B cell (primary cell): ENCODE measurements around the gene GRK5. TPM values are rescaled to one million over a fixed set of nuclear protein-coding genes. Genes with fewer than 3 reads are reported as not detected.

Source experiments
- ATAC-seq: fragments of 200-7000 bp; cut with Tn5 transposase; one replicate; pipeline ENCODE4 v1.10.0; 2021; ENCODE audit warnings: low read depth, mild to moderate bottlenecking, moderate number of reproducible peaks, moderate library complexity
- CTCF ChIA-PET: fragments of 350-600 bp; sonication (Branson Sonifier 250); formaldehyde crosslinking; loops from one replicate; lab custom pipeline; 2021; ENCODE audit warnings: antibody characterized with exemption, inconsistent platforms; lab: Charles Lee
- POLR2A ChIA-PET: fragments of 350-600 bp; sonication (Branson Sonifier 250); formaldehyde crosslinking; loops from one replicate; lab custom pipeline; 2021; ENCODE audit warnings: antibody characterized with exemption; lab: Charles Lee
- DNase-seq: peaks from one replicate; pipeline ENCODE4 v3.0.0; 2013
- H2AFZ ChIP-seq: 2 replicates; pipeline ENCODE4 v1.6.1; 2012; ENCODE audit warnings: mild to moderate bottlenecking, low read depth, low read length; ENCODE audit not compliant: insufficient read depth, poor library complexity, severe bottlenecking
- H3K27ac ChIP-seq, 2 donors: 1 replicate in 1 of 2; 2 replicates in 1 of 2; pipeline ENCODE4 v1.5.1; 2012 to 2013; ENCODE audit warnings: low read length in 2 of 2, mild to moderate bottlenecking in 2 of 2, moderate library complexity in 1 of 2
- H3K27me3 ChIP-seq, 4 experiments: fragments of 200-600 bp in 1 of 4; sonication (generic) in 1 of 4; replicated peaks in 1 of 4; 1 replicate in 2 of 4; 2 replicates in 2 of 4; pipeline versions ENCODE4 v1.6.1 to v1.7.0; 2013 to 2016; ENCODE audit warnings: low read length in 3 of 4, mild to moderate bottlenecking in 2 of 4, mixed read lengths in 1 of 4, moderate library complexity in 1 of 4; ENCODE audit not compliant: insufficient read depth in 4 of 4, control insufficient read depth in 3 of 4; ENCODE audit errors: control extremely low read depth in 1 of 4
- H3K36me3 ChIP-seq, 2 experiments: replicated peaks in 1 of 2; 1 replicate in 1 of 2; 2 replicates in 1 of 2; pipeline versions ENCODE4 v1.6.1 to v1.7.1; 2013; ENCODE audit warnings: low read length in 1 of 2; ENCODE audit not compliant: insufficient read depth in 2 of 2, control insufficient read depth in 1 of 2; ENCODE audit errors: control extremely low read depth in 1 of 2, extremely low read depth in 1 of 2
- H3K4me1 ChIP-seq, 2 donors: fragments of 200-600 bp in 1 of 2; sonication (generic) in 1 of 2; 1 replicate in 1 of 2; 2 replicates in 1 of 2; pipeline versions ENCODE4 v1.5.1 to v1.6.1; 2013 to 2017; ENCODE audit warnings: low read length in 2 of 2; ENCODE audit not compliant: control insufficient read depth in 2 of 2, insufficient read depth in 2 of 2
- H3K4me2 ChIP-seq: replicated peaks from 2 replicates; pipeline ENCODE3; 2012; ENCODE audit warnings: mild to moderate bottlenecking, low read depth, low read length; ENCODE audit not compliant: poor library complexity, severe bottlenecking
- H3K4me3 ChIP-seq, 5 experiments: fragments of 200-600 bp in 1 of 5; sonication (generic) in 1 of 5; 1 replicate in 3 of 5; 2 replicates in 2 of 5; pipeline versions ENCODE4 v1.5.1 to v1.7.0; 2011 to 2016; ENCODE audit warnings: low read length in 4 of 5, mild to moderate bottlenecking in 4 of 5, low read depth in 2 of 5, control low read depth in 1 of 5, moderate library complexity in 1 of 5; ENCODE audit not compliant: insufficient read depth in 1 of 5; ENCODE audit errors: control extremely low read depth in 1 of 5, extremely low read depth in 1 of 5
- H3K79me2 ChIP-seq: fragments of 200-600 bp; sonication (generic); one replicate; pipeline ENCODE4 v1.6.0; 2016; ENCODE audit warnings: low read length; ENCODE audit not compliant: control insufficient read depth, insufficient read depth
- H3K9ac ChIP-seq: fragments of 200-600 bp; sonication (generic); 2 replicates; pipeline ENCODE4 v1.6.1; 2017; ENCODE audit warnings: mild to moderate bottlenecking, low read length, moderate library complexity
- H3K9me3 ChIP-seq, 3 donors: one replicate each; pipeline versions ENCODE4 v1.6.1 to v1.7.1; 2013; ENCODE audit warnings: low read length in 2 of 3; ENCODE audit not compliant: control insufficient read depth in 2 of 3, insufficient read depth in 1 of 3; ENCODE audit errors: control extremely low read depth in 1 of 3
- H4K20me1 ChIP-seq: 2 replicates; pipeline ENCODE4 v1.6.0; 2012; ENCODE audit warnings: mild to moderate bottlenecking, low read length; ENCODE audit not compliant: insufficient read depth, control insufficient read depth, poor library complexity, severe bottlenecking
- H3K27ac Mint-ChIP-seq: one replicate; pipeline ENCODE4 v1.8.0; 2021; ENCODE audit warnings: mixed read lengths
- H3K27me3 Mint-ChIP-seq: one replicate; pipeline ENCODE4 v1.8.0; 2021; ENCODE audit warnings: mixed read lengths
- H3K4me1 Mint-ChIP-seq: one replicate; pipeline ENCODE4 v1.8.0; 2021; ENCODE audit warnings: mixed read lengths
- H3K4me3 Mint-ChIP-seq: one replicate; pipeline ENCODE4 v1.8.0; 2021; ENCODE audit warnings: mixed read lengths
- H3K9me3 Mint-ChIP-seq: one replicate; pipeline ENCODE4 v1.8.0; 2022; ENCODE audit warnings: mixed read lengths; ENCODE audit not compliant: insufficient read depth
- CTCF ChIP-seq: fragments of 200-600 bp; IDR thresholded peaks from one replicate; pipeline ENCODE4 v1.8.0; 2022; ENCODE audit warnings: antibody characterized with exemption, mild to moderate bottlenecking
- EZH2 ChIP-seq: IDR thresholded peaks from 2 replicates; pipeline ENCODE4 v1.6.1; 2012; ENCODE audit warnings: borderline replicate concordance, low read depth, mild to moderate bottlenecking, moderate library complexity, low read length; ENCODE audit not compliant: insufficient read depth, poor library complexity, severe bottlenecking
- WGBS: methylation state at CpG from one replicate; pipeline ENCODE4 v1.1.5; 2013; ENCODE audit warnings: missing lambda C conversion rate; ENCODE audit not compliant: insufficient coverage; 5-methylcytosine and 5-hydroxymethylcytosine counted together
- intact Hi-C: fragments of 100-400 bp; cut with micrococcal nuclease; formaldehyde crosslinking; loops from one replicate; pipeline ENCODE4 v1.10.0; 2022
- polyA plus RNA-seq: library from polyadenylated mRNA; depleted of rRNA; stranded (reverse); fragments of >200 nt; gene quantifications from 2 replicates; pipeline ENCODE4 v1.2.3, GENCODE V29; 2012
- total RNA-seq, 2 donors: library from RNA; stranded (reverse); fragments of 120-200 nt in 1 of 2; gene quantifications; 1 replicate in 1 of 2; 2 replicates in 1 of 2; pipeline versions ENCODE4 v1.2.3 to v1.2.4, GENCODE V29; 2013 to 2022

GRK5 gene
- total and polyA plus RNA-seq, 2 donors (not counting 1 experiment from before 2014, with no cell fraction given): 21.9 to 54.8 TPM

GRCh38 chr10:119263951-119264617 lies 56.7 kb downstream of the GRK5 start:
- intact Hi-C loops: no loop called here
- Histone ChIP-seq H3K27ac (peak overlapping the region in 1 of 2 donors; percentile 42), H3K4me1 (peaks cover 8 to 20% of the 10 kb centered on the region in 2 donors), H4K20me1 (no peaks in the 10 kb centered on the region), H3K36me3 (peaks cover 0 to 2% of the 10 kb centered on the region in 2 experiments), H3K4me2 (no peak overlapping the region), H3K79me2 (peaks cover 53% of the 10 kb centered on the region), H3K4me3 (no peak overlapping the region), H3K27me3 (no peaks in the 10 kb centered on the region), H2AFZ (no peak overlapping the region), H3K9me3 (no peaks in the 10 kb centered on the region), H3K9ac (no peak overlapping the region)
- Mint-ChIP-seq H3K9me3 (no peaks in the 10 kb centered on the region), H3K4me1 (peaks cover 28% of the 10 kb centered on the region), H3K4me3 (no peak overlapping the region), H3K27me3 (no peaks in the 10 kb centered on the region), H3K27ac (peak overlapping the region; percentile 2)
- POLR2A ChIA-PET: no interaction called here
- DNase-seq: no peak
- 83% methylated on average over 3 of the region's 4 CpGs for WGBS
- CTCF ChIA-PET: interaction anchor here (1.3 to 1.4 kb wide), 3 partner anchors 20 to 154 kb away, joined by 3 to 4 read pairs (median 3); no protein-coding TSS in a partner anchor
- TF ChIP-seq CTCF (no peak), EZH2 (no peak)
- no peak for ATAC-seq

- H3K27me3 Mint-ChIP-seq: no peaks in the 10 kb centered on the region
Measured at GRCh38 chr10:119265691-119266090, 58.3 kb downstream of the GRK5 start.

More at GRCh38 chr10:119265691-119266090, 58.3 kb downstream of the GRK5 start:
- Mint-ChIP-seq H3K9me3 (no peaks in the 10 kb centered on the region), H3K27ac (peak overlapping the region; percentile 57), H3K4me3 (no peak overlapping the region), H3K4me1 (peaks cover 42% of the 10 kb centered on the region)
- no peak overlapping the region for H3K4me3 ChIP-seq
- POLR2A ChIA-PET: no interaction called here
- no peak for DNase-seq
- H3K4me2 ChIP-seq: no peak overlapping the region
- H2AFZ ChIP-seq: no peak overlapping the region
- peaks cover 59% of the 10 kb centered on the region for H3K79me2 ChIP-seq
- 100% methylated on average over 6 of the region's 6 CpGs for WGBS
- H3K27me3 ChIP-seq: no peaks in the 10 kb centered on the region
- intact Hi-C loops: no loop called here
- H4K20me1 ChIP-seq: no peaks in the 10 kb centered on the region
- H3K36me3 ChIP-seq: peaks cover 0 to 2% of the 10 kb centered on the region in 2 experiments
- H3K9ac ChIP-seq: no peak overlapping the region
- TF ChIP-seq CTCF (no peak), EZH2 (no peak)
- peaks cover 24 to 36% of the 10 kb centered on the region in 2 donors for H3K4me1 ChIP-seq
- H3K27ac ChIP-seq: no peak overlapping the region
- CTCF ChIA-PET: no interaction called here
- ATAC-seq: no peak
- no peaks in the 10 kb centered on the region for H3K9me3 ChIP-seq
